ENCODE results near the gene SPEN. TPM values are rescaled to one million over a fixed set of nuclear protein-coding genes. Genes with fewer than 3 reads are reported as not detected.

Gene SPEN
- total and polyA plus RNA-seq, 9 of the 15 experiments (the other 6 are each of a cell fraction or from before 2014, with no cell fraction given): 5.7 to 87.5 (median 27.2) TPM

GRCh38 chr1:15951341-15952153 lies 104.0 kb downstream of the SPEN start (continued):
- TF ChIP-seq SIN3A (IDR thresholded peaks at IDR 0.05; ENCODE audit: borderline replicate concordance in 2 of 2, control insufficient read depth in 1 of 2, low read depth in 2 of 2, low read length in 2 of 2): no peak
- 0 out of 2 replicates have a peak, but pooled peaks have one; percentile 10 for TF ChIP-seq NR4A1 (CRISPR knock-in tag; IDR thresholded peaks at IDR 0.05)
- no peak for TF ChIP-seq NR4A1 (tag; IDR thresholded peaks at IDR 0.05)
- peak; percentile 37; the same call in 1 of the 2 replicates for TF ChIP-seq NFRKB (IDR thresholded peaks at IDR 0.05; ENCODE audit: low read depth)
- TF ChIP-seq, protein P1, sequence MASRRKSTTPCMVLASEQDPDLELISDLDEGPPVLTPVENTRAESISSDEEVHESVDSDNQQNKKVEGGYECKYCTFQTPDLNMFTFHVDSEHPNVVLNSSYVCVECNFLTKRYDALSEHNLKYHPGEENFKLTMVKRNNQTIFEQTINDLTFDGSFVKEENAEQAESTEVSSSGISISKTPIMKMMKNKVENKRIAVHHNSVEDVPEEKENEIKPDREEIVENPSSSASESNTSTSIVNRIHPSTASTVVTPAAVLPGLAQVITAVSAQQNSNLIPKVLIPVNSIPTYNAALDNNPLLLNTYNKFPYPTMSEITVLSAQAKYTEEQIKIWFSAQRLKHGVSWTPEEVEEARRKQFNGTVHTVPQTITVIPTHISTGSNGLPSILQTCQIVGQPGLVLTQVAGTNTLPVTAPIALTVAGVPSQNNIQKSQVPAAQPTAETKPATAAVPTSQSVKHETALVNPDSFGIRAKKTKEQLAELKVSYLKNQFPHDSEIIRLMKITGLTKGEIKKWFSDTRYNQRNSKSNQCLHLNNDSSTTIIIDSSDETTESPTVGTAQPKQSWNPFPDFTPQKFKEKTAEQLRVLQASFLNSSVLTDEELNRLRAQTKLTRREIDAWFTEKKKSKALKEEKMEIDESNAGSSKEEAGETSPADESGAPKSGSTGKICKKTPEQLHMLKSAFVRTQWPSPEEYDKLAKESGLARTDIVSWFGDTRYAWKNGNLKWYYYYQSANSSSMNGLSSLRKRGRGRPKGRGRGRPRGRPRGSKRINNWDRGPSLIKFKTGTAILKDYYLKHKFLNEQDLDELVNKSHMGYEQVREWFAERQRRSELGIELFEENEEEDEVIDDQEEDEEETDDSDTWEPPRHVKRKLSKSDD (conservative IDR thresholded peaks at IDR 0.05; ENCODE audit: low read length): no peak
- TF ChIP-seq CTBP1 (IDR thresholded peaks at IDR 0.05; ENCODE audit: borderline replicate concordance): no peak
- 0 out of 2 replicates have a peak, but pooled peaks have one; percentile 8 for TF ChIP-seq ATF7 (IDR thresholded peaks at IDR 0.05)
- peak; percentile 54 for TF ChIP-seq POLR2G (IDR thresholded peaks at IDR 0.05; ENCODE audit: low read depth, low read length)
- peak; percentile 18; the same call in 1 of the 2 replicates for TF ChIP-seq DMBX1 (CRISPR knock-in tag; IDR thresholded peaks at IDR 0.05; ENCODE audit: borderline replicate concordance)
- TF ChIP-seq SRF (CRISPR knock-in tag; IDR thresholded peaks at IDR 0.05): no peak
- TF ChIP-seq, protein P2, sequence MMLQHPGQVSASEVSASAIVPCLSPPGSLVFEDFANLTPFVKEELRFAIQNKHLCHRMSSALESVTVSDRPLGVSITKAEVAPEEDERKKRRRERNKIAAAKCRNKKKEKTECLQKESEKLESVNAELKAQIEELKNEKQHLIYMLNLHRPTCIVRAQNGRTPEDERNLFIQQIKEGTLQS (IDR thresholded peaks at IDR 0.05): no peak
- TF ChIP-seq, protein P2 (CRISPR knock-in tag; conservative IDR thresholded peaks at IDR 0.05): no peak
- no peak for TF ChIP-seq KLF6 (CRISPR knock-in tag; IDR thresholded peaks at IDR 0.05; ENCODE audit: borderline replicate concordance)
- TF ChIP-seq HIVEP1 (CRISPR knock-in tag; IDR thresholded peaks at IDR 0.05): 0 out of 2 replicates have a peak, but pooled peaks have one; percentile 58
- no peak for TF ChIP-seq MYBL2 (IDR thresholded peaks at IDR 0.05; ENCODE audit: low read depth)
- TF ChIP-seq MYBL2 (CRISPR knock-in tag; IDR thresholded peaks at IDR 0.05; ENCODE audit: borderline replicate concordance): no peak
- no peak for TF ChIP-seq MCM2 (IDR thresholded peaks at IDR 0.05; ENCODE audit: low read depth)
- TF ChIP-seq HMG20A (CRISPR knock-in tag; conservative IDR thresholded peaks at IDR 0.05): no peak
- no peak for TF ChIP-seq PCBP2 (IDR thresholded peaks at IDR 0.05; ENCODE audit: low read depth, low read length, poor library complexity, severe bottlenecking)
- no peak for TF ChIP-seq ZNF274 (IDR thresholded peaks at IDR 0.05; ENCODE audit: borderline replicate concordance, low read depth, low read length)
- no peak for TF ChIP-seq FOXM1 (IDR thresholded peaks at IDR 0.05; ENCODE audit: low read depth)
- 0 out of 2 replicates have a peak, but pooled peaks have one; percentile 14 for TF ChIP-seq FOXM1 (CRISPR knock-in tag; IDR thresholded peaks at IDR 0.05; ENCODE audit: low read depth)
- TF ChIP-seq TRIM28 (IDR thresholded peaks at IDR 0.05): no peak
- no peak for TF ChIP-seq MCM7 (IDR thresholded peaks at IDR 0.05)
- 0 out of 2 replicates have a peak, but pooled peaks have one; percentile 9 for TF ChIP-seq MYC (IDR thresholded peaks at IDR 0.05; ENCODE audit: low read depth, low read length)
- TF ChIP-seq MYC (CRISPR knock-in tag; IDR thresholded peaks at IDR 0.05; ENCODE audit: borderline replicate concordance, low read depth): 0 out of 2 replicates have a peak, but pooled peaks have one; percentile 36

Measured in K562 (cell line).